DND-41 (cell line): ENCODE data around the gene ZNF205.

Experiments
- CTCF ChIP-seq: IDR thresholded peaks from 2 replicates; pipeline ENCODE4 v1.5.1; 2012; ENCODE audit warnings: borderline replicate concordance, low read length, moderate library complexity, mild to moderate bottlenecking; ENCODE audit not compliant: poor library complexity, severe bottlenecking; ENCODE audit errors: extremely low read depth
- EZH2 ChIP-seq: IDR thresholded peaks from 3 replicates; pipeline ENCODE4 v1.6.1; 2012; ENCODE audit warnings: borderline replicate concordance, low read depth, mild to moderate bottlenecking, moderate library complexity, low read length, inconsistent platforms; ENCODE audit not compliant: severe bottlenecking

- TF ChIP-seq CTCF (no peak), EZH2 (no peak)
Measured at GRCh38 chr16:3142770-3143169, 30.4 kb downstream of the ZNF205 start.
